GM19467 (cell line): ENCODE measurements around the gene DRC3.

Experiments
- ATAC-seq: cut with Tn5 transposase; IDR thresholded peaks from one replicate; pipeline ENCODE4 v1.9.1; 2021; ENCODE audit warnings: mild to moderate bottlenecking, moderate library complexity; ENCODE audit not compliant: unreplicated experiment

DRC3 gene

DNA sequence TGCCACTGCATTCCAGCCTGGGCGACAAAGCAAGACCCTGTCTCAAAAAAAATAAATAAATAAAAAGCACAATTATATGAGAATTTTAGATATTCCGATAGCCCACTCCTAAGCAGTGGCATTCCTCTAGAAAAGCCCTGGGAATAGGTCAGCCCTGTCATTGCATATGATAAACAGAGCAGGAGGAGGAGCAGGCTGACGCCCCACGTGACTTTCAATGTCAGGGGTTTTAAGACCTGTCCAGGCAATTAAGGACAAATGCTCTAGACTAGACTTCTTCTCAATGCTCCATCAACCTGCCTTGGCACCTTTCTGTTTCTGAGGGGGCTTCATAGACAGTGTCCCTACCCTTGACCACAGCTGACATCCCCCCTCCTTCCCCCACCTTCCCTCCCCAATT lies 8.0 kb upstream of the DRC3 start:
- ATAC-seq = no peak

DNA sequence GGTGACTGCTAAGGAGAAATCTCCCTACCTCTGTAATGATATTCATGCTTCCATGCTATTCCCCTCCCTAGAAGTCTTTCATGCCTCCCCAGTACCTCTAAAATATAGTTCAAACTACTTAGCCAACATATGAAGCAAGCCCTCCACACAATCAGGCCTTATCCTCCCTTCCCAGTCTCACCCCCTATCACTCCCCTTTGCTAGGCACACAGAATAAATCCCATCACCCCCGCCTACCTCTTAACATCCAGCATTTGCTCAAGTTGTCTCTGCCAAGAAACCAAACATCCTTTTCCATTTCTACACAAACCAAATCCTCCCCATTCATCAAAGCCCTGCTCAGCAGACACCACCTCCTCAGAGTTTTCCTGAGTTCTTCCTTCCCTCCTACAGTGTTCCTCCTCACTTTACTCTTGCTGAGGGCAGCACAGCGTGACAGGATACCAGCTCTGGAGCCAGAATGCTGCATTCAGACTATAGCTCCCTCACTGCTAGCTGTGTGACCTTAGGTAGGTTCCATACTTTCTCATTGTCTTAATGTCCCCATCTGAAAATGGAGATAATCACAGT lies 7.4 kb upstream of the DRC3 start:
- ATAC-seq = no peak

- no peak for ATAC-seq
These were observed 6.3 kb upstream of the DRC3 start for GRCh38 chr17:17966399-17966798.

DNA sequence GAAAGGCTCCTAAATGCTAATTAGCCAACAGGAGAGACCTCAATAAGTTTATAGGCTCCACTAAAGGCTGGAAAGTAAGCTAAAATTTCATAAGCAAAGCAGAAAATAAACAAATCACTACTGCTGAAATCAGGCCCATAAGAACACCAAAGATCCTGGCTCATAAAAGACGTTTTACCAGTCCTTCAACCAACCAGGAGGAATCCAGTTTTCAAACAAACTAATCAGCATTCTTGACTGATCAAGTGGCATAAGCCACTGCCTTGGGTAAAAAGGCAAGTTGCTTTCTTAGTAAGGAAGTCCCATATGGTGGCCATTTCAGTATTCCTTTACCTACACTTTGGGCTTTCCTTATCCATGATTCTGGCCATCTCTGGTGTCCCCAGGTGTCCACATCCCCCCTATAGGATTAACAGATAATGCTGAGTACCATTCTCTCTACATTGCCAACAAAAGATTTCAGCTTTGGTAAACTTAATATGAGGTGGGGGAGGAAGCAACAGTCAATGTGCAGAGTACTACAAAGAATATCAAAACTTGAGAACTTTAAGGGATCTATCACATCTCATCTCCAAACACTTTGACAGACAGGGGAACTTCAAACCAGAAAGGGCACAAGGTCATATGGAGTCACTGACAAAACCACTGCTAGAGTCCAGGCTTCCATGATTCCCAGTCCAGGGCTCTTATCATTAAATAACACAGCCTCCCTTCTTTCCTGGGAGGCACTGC lies 1.8 kb upstream of the DRC3 start:
- no peak for ATAC-seq

DNA sequence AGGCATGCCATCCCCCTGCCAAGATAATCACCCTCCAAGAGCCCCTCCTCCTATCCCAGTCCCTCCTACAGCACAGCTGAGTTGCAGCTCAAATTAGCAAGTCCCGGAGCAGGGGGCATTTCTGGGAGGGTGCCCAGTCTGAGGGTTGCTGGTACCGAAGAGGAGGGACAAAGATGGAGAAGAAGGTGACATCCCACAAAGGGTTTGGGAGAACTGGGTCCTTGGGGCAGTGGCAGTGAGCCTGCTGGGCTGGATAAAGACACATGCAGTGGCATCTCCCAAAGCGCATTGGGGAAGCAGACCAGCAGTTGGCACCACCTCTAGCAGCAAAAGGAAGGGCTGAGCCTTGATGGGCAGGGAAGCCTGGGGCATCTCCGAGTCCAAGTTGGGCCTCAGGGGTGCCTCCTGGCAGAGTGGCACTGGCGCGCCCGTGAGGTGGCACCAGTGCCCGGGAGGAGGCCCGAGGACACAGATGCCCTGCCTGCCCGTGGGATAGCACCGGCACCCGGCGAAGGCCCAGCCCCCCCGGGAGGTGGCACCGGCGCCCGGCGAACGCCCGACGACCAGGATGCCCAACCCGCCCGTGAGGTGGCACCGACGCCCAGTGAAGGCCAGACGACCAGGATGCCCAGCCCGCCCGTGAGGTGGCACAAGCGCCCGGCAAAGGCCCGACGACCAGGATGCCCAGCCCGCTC lies 1.1 kb upstream of the DRC3 start:
- ATAC-seq = no peak

DNA sequence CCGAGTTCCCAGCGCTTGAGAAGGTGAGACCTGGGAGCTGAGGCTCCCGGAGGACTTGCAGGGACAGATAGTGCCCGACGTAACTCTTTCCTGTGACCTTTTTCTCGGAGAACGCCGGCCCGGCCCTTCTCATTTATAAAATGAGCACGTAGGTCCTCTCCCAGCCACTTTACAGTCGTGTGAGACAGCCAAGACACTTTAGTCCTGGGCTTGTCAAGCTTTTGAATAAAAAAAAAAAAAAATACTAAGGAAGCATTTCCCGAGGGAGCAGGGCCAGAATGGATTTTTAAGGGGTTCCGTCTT lies 241 bp downstream of the DRC3 start:
- ATAC-seq = no peak

- ATAC-seq = no peak
These were observed 2.8 kb downstream of the DRC3 start for GRCh38 chr17:17975436-17975835.

DNA sequence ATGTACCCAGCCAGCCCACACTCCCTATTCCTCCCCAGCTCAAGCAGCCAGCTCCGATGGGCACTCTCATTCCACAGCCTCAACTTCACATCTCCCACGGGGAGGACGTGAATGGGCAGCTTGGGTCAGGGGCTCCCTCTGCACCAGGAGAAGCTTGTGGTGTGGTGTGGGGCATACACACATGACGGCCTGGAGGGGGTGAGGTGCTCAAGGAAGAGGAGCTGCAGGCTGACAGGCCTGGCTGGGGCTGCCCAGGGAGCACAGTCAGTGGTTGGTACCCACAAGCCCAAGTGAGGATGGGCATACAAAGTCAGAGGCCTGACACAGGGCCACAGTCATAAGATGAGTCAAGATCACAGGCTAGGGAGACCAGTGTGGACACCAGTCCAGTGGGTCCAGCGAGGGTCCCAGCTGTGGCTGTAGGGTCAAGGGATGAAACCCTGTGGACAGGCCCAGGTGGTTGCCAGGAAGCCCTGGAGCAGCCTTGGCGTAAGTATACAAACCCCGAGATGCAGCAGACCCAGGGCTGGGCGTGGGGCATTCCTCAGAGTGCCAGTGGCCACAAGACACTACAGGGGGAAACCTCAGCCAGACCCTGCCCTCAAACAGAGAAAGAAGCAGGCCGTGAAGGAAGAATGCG lies 4.4 kb downstream of the DRC3 start:
- ATAC-seq = no peak

- no peak for ATAC-seq
These were observed 6.1 kb downstream of the DRC3 start for GRCh38 chr17:17978481-17979424.

DNA sequence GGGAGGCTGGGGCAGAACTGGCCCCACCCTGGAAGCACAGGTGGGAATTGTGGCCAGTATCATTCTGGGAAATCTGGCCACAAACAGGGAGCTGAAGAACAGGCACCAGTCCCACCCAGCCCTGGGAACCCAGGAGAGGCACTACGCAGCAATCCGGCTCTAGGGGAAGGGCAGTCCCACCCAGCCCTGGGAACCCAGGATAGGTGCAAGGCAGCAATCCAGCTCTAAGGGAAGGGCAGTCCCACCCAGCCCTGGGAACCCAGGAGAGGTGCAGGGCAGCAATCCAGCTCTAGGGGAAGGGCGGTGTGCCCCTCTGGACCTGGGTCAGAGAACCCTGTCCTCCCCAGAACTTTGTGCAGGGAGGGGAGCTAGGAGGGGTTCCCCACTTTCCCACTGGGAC lies 7.1 kb downstream of the DRC3 start:
- no peak for ATAC-seq

- ATAC-seq = no peak
These were observed 8.7 kb downstream of the DRC3 start for GRCh38 chr17:17981330-17981729.

DNA sequence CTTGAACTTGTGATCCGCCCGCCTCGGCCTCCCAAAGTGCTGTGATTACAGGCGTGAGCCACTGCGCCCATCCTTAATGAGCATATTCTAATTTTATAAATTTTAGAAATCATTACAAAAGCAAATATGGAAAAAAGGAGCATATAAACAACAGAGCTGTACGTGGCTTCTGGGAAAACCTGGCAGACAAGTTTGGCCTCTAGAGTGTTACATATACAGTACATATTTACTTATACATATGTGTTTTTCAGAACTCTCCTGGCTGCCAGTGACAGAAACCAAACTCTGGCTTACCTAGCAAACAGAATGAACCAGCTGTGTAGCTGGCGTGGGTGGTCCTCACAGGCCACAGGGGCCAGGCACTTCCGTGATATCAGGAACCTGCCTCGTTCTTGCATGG lies 10.1 kb downstream of the DRC3 start:
- ATAC-seq = no peak

GRCh38 chr17:17983376-17983775 lies 10.7 kb downstream of the DRC3 start:
- ATAC-seq = no peak

- ATAC-seq = no peak
These were observed 11.1 kb downstream of the DRC3 start for GRCh38 chr17:17983776-17984175.

GRCh38 chr17:17985153-17985552 lies 12.5 kb downstream of the DRC3 start:
- no peak for ATAC-seq

- ATAC-seq = no peak
These were observed 12.9 kb downstream of the DRC3 start for GRCh38 chr17:17985555-17985954.

DNA sequence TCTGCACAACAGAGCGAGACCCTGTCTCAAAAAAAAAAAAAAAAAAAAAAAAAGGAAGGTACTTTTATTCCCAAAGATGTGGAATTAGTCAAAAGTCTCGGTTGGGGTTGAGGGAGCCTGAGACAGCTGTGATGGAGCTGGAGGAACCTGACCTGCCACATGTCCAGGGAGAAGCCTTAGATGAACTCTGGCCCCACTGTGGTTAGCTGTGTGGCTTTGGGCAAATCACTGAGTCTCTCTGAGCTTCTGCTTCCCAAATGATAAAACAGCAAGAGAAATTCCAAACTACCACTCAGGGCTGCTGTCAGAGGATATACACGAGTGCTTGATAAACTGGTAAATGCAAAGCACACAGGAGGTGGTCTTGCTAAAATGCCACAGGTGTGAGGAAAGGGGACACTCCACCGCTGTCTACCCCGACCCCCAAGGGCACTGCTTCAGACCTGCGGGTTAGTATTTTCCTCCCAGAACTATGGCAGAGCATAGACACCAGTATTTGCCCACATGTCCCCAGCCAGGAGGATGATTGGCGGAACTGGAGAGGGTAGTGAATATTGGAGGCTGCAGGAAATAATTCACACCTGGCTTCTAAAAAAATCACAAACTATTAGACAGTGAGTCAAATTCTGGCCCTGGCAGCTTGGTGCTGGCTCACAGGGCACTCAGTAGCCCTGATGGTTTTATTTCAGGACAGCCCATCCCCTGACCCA lies 14.7 kb downstream of the DRC3 start:
- no peak for ATAC-seq

DNA sequence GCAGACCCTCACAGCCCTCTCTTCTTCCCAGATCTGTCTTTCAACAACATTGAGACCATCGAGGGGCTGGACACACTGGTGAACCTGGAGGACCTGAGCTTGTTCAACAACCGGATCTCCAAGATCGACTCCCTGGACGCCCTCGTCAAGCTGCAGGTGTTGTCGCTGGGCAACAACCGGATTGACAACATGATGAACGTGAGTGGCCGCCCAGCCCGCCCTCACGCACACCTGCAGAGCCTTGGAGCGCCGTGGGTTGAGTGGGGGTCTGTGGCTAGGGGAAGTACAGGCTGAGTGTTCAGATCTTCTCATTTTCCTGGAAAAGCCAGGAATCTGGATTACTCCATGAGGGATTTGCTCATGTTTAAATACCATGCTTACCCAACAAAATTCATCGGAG lies 15.2 kb downstream of the DRC3 start:
- ATAC-seq = no peak

- no peak for ATAC-seq
These were observed 15.8 kb downstream of the DRC3 start for GRCh38 chr17:17988427-17988945.

DNA sequence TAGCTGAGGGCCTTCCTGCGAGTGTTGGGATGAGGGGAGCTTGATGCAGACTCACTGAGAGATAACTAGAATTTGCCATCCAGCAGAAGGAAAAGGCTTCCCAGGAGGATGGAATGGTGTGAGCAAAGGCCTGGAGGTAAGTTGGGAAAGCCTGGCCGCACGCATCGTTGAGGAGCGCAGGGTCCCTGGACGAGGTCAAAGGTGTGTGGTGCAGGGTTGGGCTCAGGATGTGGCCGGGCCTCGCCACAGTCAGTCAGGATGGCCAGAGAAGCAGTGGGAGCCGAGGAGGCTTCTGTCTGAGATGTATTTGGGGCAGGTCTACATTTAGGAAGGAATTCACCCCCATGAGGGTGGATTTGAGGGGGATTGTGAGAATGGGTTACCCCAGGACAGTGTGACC lies 16.4 kb downstream of the DRC3 start:
- ATAC-seq = no peak
